Measurements from ENCODE around the gene CPED1.

The CPED1 gene

DNA sequence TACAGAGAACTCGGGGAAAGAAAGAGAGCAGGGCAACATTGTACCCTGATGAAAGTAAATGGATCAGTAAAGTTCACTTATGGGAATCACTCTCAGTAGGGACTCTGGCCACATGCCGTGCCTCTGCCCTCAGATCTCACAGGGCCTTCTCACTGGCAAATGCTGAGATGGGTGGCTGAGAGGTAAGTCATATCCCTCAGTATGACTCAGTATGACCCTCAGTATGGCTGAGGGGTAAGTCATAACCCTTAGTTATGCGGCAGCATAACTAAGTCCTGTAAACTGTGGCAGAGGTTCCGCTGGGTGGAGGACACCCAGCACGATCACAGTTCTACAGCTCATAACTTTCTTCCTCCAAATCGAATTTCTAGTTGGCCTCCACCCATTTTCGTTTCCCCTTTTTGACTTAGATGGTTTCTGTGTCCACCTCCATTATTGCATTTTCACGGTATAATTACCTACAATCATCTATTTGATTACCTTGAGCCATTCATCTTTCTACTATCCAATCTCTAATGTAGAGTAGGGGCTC, 313.8 kb downstream of the CPED1 start:
- TF ChIP-seq, protein P1, sequence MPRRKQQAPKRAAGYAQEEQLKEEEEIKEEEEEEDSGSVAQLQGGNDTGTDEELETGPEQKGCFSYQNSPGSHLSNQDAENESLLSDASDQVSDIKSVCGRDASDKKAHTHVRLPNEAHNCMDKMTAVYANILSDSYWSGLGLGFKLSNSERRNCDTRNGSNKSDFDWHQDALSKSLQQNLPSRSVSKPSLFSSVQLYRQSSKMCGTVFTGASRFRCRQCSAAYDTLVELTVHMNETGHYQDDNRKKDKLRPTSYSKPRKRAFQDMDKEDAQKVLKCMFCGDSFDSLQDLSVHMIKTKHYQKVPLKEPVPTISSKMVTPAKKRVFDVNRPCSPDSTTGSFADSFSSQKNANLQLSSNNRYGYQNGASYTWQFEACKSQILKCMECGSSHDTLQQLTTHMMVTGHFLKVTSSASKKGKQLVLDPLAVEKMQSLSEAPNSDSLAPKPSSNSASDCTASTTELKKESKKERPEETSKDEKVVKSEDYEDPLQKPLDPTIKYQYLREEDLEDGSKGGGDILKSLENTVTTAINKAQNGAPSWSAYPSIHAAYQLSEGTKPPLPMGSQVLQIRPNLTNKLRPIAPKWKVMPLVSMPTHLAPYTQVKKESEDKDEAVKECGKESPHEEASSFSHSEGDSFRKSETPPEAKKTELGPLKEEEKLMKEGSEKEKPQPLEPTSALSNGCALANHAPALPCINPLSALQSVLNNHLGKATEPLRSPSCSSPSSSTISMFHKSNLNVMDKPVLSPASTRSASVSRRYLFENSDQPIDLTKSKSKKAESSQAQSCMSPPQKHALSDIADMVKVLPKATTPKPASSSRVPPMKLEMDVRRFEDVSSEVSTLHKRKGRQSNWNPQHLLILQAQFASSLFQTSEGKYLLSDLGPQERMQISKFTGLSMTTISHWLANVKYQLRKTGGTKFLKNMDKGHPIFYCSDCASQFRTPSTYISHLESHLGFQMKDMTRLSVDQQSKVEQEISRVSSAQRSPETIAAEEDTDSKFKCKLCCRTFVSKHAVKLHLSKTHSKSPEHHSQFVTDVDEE (CRISPR knock-in tag; IDR thresholded peaks at IDR 0.05) = no peak
- TF ChIP-seq ZFP3 (CRISPR knock-in tag; IDR thresholded peaks at IDR 0.05) = no peak
- no peak for TF ChIP-seq ZNF70 (CRISPR knock-in tag; IDR thresholded peaks at IDR 0.05)
- TF ChIP-seq GLIS3 (CRISPR knock-in tag; IDR thresholded peaks at IDR 0.05) = no peak
- TF ChIP-seq OSR1 (CRISPR knock-in tag; IDR thresholded peaks at IDR 0.05) = no peak
- no peak for TF ChIP-seq BACH2 (CRISPR knock-in tag; IDR thresholded peaks at IDR 0.05; ENCODE audit: borderline replicate concordance)
- TF ChIP-seq TCF4 (CRISPR knock-in tag; IDR thresholded peaks at IDR 0.05; ENCODE audit: borderline replicate concordance) = no peak
- TF ChIP-seq ZNF565 (CRISPR knock-in tag; conservative IDR thresholded peaks at IDR 0.05; ENCODE audit: low read depth) = no peak
- TF ChIP-seq ZNF8 (CRISPR knock-in tag; IDR thresholded peaks at IDR 0.05) = no peak
- TF ChIP-seq ZC3H10 (CRISPR knock-in tag; IDR thresholded peaks at IDR 0.05) = no peak
- no peak for TF ChIP-seq TOX (CRISPR knock-in tag; IDR thresholded peaks at IDR 0.05; ENCODE audit: borderline replicate concordance)
- TF ChIP-seq, protein P2, sequence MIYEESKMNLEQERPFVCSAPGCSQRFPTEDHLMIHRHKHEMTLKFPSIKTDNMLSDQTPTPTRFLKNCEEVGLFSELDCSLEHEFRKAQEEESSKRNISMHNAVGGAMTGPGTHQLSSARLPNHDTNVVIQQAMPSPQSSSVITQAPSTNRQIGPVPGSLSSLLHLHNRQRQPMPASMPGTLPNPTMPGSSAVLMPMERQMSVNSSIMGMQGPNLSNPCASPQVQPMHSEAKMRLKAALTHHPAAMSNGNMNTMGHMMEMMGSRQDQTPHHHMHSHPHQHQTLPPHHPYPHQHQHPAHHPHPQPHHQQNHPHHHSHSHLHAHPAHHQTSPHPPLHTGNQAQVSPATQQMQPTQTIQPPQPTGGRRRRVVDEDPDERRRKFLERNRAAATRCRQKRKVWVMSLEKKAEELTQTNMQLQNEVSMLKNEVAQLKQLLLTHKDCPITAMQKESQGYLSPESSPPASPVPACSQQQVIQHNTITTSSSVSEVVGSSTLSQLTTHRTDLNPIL (CRISPR knock-in tag; IDR thresholded peaks at IDR 0.05; ENCODE audit: low read depth) = no peak
- TF ChIP-seq ESRRG (CRISPR knock-in tag; IDR thresholded peaks at IDR 0.05) = no peak
- ATAC-seq = peak; percentile 27; the same call in 2 of the 3 replicates

DNA sequence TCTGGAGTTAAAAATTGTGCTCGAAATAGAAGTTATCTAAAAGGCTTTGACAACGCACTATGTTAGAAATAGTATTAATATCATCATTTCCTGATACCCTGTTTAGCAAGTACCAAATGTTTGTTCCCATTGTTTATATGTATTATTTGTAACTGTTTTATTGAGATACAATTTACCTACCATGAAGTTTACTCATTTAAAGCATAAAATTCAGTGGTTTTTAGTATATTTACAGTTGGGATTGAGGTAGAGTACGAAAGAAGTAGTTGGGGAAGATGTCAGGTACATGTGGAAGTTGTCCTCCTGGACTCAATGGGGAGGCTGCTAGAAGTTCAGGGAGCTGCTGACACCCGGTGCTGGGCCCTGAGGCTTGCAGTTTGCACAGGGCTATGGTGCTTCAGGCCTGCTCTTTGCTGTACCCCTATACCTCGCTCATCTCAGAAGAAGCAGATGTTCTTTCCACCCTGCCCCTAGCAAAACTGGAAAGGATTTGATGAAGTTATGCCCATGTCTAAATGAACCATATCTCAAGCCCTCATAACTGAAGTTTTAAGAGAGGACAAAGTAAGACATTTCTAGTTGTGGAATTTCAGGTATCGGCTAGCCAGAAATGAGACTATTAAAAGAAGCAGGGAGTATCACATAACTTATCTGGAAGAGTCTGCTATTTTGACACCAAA, 315.1 kb downstream of the CPED1 start:
- TF ChIP-seq OSR1 (CRISPR knock-in tag; IDR thresholded peaks at IDR 0.05) = no peak
- TF ChIP-seq, protein P3, sequence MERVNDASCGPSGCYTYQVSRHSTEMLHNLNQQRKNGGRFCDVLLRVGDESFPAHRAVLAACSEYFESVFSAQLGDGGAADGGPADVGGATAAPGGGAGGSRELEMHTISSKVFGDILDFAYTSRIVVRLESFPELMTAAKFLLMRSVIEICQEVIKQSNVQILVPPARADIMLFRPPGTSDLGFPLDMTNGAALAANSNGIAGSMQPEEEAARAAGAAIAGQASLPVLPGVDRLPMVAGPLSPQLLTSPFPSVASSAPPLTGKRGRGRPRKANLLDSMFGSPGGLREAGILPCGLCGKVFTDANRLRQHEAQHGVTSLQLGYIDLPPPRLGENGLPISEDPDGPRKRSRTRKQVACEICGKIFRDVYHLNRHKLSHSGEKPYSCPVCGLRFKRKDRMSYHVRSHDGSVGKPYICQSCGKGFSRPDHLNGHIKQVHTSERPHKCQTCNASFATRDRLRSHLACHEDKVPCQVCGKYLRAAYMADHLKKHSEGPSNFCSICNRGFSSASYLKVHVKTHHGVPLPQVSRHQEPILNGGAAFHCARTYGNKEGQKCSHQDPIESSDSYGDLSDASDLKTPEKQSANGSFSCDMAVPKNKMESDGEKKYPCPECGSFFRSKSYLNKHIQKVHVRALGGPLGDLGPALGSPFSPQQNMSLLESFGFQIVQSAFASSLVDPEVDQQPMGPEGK (CRISPR knock-in tag; IDR thresholded peaks at IDR 0.05; ENCODE audit: borderline replicate concordance) = no peak
- no peak for TF ChIP-seq ZNF8 (CRISPR knock-in tag; IDR thresholded peaks at IDR 0.05)
- no peak for TF ChIP-seq ESRRG (CRISPR knock-in tag; IDR thresholded peaks at IDR 0.05)
- no peak for TF ChIP-seq ZFP30 (CRISPR knock-in tag; IDR thresholded peaks at IDR 0.05)
- TF ChIP-seq, protein P4, sequence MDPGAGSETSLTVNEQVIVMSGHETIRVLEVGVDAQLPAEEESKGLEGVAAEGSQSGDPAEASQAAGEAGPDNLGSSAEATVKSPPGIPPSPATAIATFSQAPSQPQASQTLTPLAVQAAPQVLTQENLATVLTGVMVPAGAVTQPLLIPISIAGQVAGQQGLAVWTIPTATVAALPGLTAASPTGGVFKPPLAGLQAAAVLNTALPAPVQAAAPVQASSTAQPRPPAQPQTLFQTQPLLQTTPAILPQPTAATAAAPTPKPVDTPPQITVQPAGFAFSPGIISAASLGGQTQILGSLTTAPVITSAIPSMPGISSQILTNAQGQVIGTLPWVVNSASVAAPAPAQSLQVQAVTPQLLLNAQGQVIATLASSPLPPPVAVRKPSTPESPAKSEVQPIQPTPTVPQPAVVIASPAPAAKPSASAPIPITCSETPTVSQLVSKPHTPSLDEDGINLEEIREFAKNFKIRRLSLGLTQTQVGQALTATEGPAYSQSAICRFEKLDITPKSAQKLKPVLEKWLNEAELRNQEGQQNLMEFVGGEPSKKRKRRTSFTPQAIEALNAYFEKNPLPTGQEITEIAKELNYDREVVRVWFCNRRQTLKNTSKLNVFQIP (CRISPR knock-in tag; IDR thresholded peaks at IDR 0.05; ENCODE audit: borderline replicate concordance, low read depth) = no peak
- TF ChIP-seq ARNTL (CRISPR knock-in tag; IDR thresholded peaks at IDR 0.05; ENCODE audit: borderline replicate concordance, low read depth) = no peak
- no peak for TF ChIP-seq TCF4 (CRISPR knock-in tag; IDR thresholded peaks at IDR 0.05; ENCODE audit: borderline replicate concordance)
- TF ChIP-seq, protein P2 (CRISPR knock-in tag; IDR thresholded peaks at IDR 0.05; ENCODE audit: low read depth) = no peak
- TF ChIP-seq TOX (CRISPR knock-in tag; IDR thresholded peaks at IDR 0.05; ENCODE audit: borderline replicate concordance) = no peak
- TF ChIP-seq ZNF70 (CRISPR knock-in tag; IDR thresholded peaks at IDR 0.05) = no peak
- no peak for TF ChIP-seq RARB (CRISPR knock-in tag; IDR thresholded peaks at IDR 0.05)
- TF ChIP-seq, protein P1 (CRISPR knock-in tag; IDR thresholded peaks at IDR 0.05) = no peak
- no peak for TF ChIP-seq ZNF565 (CRISPR knock-in tag; conservative IDR thresholded peaks at IDR 0.05; ENCODE audit: low read depth)
- no peak for TF ChIP-seq PPARA (CRISPR knock-in tag; IDR thresholded peaks at IDR 0.05; ENCODE audit: borderline replicate concordance)
- TF ChIP-seq GLIS3 (CRISPR knock-in tag; IDR thresholded peaks at IDR 0.05) = no peak
- peak; percentile 34; the same call in 2 of the 3 replicates for ATAC-seq

Measured in SK-N-SH treated with all-trans-retinoic acid at 6 μM for 48 hours (cell line).